ENCODE measurements around the gene TRIM44.

TRIM44 gene

GRCh38 chr11:35791088-35791958 is 128.7 kb downstream of the TRIM44 start:
- no peak for DNase-seq (ENCODE audit: low spot score)

DNA sequence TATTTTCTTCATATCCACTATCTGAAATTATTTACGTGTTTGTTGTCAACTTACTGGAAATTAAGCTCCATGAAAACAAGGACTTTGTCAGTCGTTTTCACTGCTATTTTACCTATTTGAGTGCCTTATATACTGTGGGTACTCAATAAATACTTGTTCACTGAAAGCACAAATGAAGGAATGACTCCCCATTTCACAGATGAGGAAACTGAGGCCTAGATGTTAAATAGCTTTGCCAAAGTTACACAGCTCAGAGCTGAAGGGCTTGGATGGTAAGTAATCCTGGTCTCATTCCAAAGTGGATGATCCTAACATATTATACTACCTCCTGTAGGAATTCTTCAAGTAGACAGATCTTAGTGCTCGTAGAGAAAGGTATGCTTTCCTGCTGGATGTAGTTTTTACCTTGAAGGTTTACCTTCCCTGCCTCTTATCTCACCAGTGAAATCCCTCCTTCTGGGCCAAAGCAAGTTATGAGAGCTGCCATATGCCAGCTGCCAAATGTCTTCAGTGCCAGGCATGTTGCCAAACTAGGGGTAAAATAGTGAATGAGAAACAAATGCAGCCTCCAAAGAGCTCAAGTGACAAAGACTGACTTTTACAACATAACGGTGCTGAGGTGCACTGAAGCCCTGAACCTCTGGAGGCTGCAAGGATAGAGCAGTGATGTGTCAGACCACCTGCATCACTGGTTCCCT is 129.7 kb downstream of the TRIM44 start:
- DNase-seq (ENCODE audit: low spot score), result no peak

- no peak for DNase-seq (ENCODE audit: low spot score)
Observed at GRCh38 chr11:35792846-35793192, 130.2 kb downstream of the TRIM44 start.

DNA sequence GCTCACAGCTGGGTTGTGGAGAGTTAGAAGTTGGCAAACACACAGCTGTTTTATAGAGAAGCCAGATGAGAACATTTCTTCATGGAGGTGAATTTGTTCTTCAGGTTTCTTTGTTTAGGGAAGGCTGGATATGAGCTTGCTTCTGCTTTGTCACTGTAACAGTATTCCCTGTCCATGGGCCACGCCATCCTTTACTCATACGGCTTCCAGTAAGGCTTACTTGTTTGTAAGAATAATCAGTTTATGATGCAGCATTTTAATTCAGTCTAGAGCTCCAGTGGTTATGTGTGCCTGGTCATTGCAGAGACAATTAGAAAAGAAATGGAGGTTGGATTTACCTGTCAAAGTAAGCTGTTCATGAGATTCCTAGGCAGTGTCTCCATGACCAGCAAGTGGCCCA is 131.8 kb downstream of the TRIM44 start:
- no peak for DNase-seq (ENCODE audit: low spot score)

- peak; percentile 50 for DNase-seq (ENCODE audit: low spot score)
Observed at GRCh38 chr11:35794850-35795249, 132.3 kb downstream of the TRIM44 start.

- no peak for DNase-seq (ENCODE audit: low spot score)
Observed at GRCh38 chr11:35796562-35796961, 134.0 kb downstream of the TRIM44 start.

GRCh38 chr11:35798423-35798822 is 135.8 kb downstream of the TRIM44 start:
- DNase-seq (ENCODE audit: low spot score), result peak; percentile 30

DNA sequence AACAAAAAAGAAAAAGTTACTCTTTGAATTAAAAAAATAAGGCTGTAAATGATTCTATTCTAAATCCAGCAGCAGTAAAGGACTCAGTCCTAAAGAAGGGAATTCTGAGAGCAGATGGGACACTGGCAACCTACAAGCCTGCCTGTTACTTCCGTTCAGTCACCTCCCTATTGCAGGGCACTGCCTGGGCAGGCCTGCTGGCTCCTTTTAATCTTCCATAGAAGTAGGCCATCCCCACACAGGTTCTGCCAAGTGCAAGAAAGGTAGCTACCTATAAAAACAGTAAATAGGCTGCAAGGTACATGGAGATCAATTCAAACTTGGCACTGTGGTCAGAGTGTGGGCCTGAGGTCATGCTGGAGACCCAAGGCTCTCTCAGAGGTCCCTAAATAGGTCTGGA is 136.4 kb downstream of the TRIM44 start:
- DNase-seq (ENCODE audit: low spot score), result no peak

GRCh38 chr11:35799655-35800054 is 137.1 kb downstream of the TRIM44 start:
- DNase-seq (ENCODE audit: low spot score), result no peak

DNA sequence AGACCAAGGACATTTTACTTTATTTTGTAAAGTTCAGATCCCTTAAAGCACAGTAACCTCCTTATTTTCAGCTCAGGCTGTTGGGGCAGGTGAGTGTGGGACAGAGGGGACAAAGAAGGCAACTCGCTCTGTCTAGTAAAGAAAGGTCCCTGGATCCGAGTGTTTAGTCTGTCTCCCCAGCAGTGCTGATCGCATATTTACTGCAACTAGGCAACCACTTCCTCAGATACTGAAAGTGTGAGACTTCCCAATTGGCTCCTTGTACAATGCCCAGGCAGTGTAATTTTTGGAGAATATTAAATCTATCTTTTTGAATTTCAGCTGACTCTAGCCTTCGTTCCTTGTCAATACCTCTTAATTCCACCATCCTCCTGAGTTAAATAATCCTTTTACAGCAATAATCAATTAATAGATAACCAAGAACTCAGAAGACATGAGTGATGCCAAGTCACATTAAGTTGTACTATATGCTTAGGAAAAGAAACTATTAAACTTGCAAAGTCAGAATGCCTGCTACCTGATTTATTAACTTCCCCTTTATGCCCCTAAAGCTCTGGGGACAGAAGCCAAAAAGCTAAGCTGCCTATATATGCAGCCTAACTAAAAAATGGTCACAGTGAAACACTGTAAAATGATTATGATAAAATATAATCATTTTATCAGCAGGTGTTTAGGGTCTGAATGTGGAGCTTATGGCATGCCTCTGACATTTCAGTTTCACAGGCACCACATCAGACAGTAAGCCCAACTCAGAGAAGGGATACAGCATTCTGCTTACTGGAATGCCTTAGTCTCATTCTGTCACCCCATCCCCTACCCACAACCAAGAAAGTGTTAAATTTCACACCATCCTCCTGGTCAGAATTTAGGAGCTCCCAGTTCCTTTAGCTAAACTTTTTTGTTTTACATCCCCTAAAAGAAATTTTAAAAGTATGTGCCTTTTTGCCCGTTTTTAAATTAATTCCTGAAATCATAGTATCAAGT is 138.7 kb downstream of the TRIM44 start:
- no peak for DNase-seq (ENCODE audit: low spot score)

DNA sequence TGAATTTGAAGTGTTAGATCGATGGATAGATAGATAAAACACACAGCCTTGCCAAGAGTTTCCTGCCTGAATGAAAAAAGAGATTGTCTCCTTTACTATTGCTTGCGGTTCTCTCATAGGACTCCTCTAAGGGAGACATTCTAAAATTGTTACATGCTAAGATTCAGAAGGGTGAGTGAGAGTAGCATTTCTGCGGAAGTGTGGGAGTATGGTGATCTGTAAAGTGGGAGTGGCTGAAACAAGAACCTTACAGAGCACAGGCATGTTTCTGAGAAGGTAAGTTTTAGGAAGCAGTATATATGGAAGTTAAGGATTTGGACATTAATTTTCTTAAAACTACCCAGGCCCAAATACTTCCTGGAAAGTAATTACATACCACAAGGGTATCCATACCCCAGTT is 139.6 kb downstream of the TRIM44 start:
- DNase-seq (ENCODE audit: low spot score), result no peak

DNA sequence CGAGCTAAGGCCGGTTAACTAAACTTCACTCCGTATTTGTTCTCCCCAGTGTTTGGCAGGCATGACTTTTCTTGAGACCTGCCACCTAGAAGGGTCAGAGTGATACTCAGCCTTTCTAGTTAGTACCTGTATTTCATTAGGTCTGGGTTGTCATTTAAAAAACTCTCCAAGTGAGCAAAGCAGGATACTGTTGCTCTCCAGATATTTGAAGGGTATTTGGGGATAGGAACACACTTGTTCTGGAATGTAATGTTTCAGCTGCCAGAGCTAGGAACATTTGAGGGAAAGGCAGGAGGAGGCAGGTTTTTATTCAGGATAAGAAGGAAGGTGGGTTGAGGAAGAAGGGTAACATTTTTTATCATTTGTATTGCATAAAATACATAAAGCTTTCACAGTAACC is 140.1 kb downstream of the TRIM44 start:
- DNase-seq (ENCODE audit: low spot score), result no peak

GRCh38 chr11:35803115-35803514 is 140.5 kb downstream of the TRIM44 start:
- DNase-seq (ENCODE audit: low spot score), result no peak

DNA sequence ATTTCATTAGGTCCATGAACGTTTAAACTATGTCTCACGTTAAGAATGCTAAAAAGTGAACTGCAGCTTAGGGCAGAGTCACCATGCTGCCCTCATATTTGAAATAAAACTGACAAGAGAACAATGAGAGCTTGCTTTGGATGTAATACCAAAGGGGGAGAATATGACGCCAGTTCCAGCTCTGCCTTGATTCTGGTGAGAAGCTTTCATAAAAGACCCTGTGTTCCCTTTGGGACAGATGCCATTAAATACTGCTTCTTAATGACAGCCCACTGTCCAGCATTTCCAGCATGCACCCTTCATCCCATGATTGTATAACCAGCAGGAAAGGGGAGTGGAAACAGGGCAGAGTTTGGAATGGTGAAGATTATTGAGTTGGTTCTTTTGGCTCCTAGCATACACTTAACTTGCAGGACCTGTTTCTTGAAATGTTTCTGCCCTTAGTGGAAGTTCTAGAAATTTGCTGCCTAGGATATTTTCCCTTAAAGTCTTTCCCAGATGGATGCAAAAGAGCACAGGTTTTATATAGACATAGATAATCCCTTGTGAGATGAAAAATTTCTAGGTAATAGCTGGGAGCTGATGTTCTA is 142.0 kb downstream of the TRIM44 start:
- DNase-seq (ENCODE audit: low spot score), result no peak

- DNase-seq (ENCODE audit: low spot score), result no peak
Observed at GRCh38 chr11:35809561-35809960, 147.0 kb downstream of the TRIM44 start.

- DNase-seq (ENCODE audit: low spot score), result no peak
Observed at GRCh38 chr11:35810045-35810645, 147.6 kb downstream of the TRIM44 start.

GRCh38 chr11:35811783-35812182 is 149.2 kb downstream of the TRIM44 start:
- no peak for DNase-seq (ENCODE audit: low spot score)

DNA sequence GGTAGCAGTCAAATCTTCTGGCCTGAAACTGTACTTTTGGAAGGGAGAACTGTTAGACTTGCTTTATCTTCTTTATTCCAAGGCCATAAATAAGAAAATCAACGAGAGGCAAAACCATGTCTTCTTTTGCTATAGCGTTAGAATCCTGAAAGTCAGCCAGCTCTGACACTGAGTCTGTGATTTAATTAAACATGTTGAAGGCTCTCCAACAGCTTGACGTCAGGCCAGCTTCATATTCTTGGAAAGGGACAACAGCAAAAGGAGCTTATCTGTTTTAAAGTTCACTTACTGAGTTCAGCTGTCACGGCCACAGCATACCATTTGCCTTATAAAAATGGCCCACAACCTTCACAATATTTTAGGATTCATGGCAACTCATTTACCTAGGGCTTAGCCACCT is 150.3 kb downstream of the TRIM44 start:
- no peak for DNase-seq (ENCODE audit: low spot score)

- DNase-seq (ENCODE audit: low spot score), result no peak
Observed at GRCh38 chr11:35814081-35814695, 151.6 kb downstream of the TRIM44 start.

- no peak for DNase-seq (ENCODE audit: low spot score)
Observed at GRCh38 chr11:35814720-35815305, 152.2 kb downstream of the TRIM44 start.

Measured in GM03348 (cell line).